MM.1S (cell line): Measurements from ENCODE around the gene SLC23A1.

Experiments used
- EZH2 ChIP-seq: fragments of 300-600 bp; sonication (generic); optimal IDR thresholded peaks from 2 replicates; pipeline ENCODE3; 2017; ENCODE audit warnings: low read depth, mild to moderate bottlenecking, antibody characterized with exemption, low read length, mixed read lengths
- EZH2phosphoT487 ChIP-seq: fragments of 300-600 bp; sonication (generic); IDR thresholded peaks from 2 replicates; pipeline ENCODE4 v1.6.1; 2018; ENCODE audit warnings: antibody characterized with exemption, low read length
- TF ChIP-seq, protein P1 (sequence below): fragments of 300-600 bp; sonication (generic); IDR thresholded peaks from 2 replicates; pipeline ENCODE4 v1.5.1; 2016; ENCODE audit warnings: antibody characterized with exemption, low read length, mixed read lengths

DNA sequence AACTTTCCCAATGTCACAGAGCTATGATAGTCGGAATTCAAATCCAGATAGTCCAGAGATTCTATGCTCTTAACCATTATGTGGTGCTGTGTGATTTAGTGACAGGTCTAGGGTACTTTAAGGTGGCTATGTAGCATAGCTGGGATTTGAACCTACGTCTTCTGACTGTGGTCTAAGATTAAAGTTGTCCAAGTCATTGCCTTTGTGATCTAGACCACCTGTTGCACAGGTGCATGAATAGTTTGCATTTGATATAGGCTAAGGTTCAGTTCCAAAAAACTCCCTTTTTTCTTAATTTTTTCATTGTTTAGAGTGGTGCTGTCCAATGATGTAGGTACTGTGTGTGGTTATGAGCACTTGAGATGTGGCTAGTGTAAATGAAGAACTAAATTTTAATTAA lies 38.9 kb downstream of the SLC23A1 start:
- TF ChIP-seq, protein P1, sequence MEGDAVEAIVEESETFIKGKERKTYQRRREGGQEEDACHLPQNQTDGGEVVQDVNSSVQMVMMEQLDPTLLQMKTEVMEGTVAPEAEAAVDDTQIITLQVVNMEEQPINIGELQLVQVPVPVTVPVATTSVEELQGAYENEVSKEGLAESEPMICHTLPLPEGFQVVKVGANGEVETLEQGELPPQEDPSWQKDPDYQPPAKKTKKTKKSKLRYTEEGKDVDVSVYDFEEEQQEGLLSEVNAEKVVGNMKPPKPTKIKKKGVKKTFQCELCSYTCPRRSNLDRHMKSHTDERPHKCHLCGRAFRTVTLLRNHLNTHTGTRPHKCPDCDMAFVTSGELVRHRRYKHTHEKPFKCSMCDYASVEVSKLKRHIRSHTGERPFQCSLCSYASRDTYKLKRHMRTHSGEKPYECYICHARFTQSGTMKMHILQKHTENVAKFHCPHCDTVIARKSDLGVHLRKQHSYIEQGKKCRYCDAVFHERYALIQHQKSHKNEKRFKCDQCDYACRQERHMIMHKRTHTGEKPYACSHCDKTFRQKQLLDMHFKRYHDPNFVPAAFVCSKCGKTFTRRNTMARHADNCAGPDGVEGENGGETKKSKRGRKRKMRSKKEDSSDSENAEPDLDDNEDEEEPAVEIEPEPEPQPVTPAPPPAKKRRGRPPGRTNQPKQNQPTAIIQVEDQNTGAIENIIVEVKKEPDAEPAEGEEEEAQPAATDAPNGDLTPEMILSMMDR, result no peak
- TF ChIP-seq EZH2, result no peak
- TF ChIP-seq EZH2phosphoT487, result no peak
